NCI-H1436 treated with DMSO at 0.1 percent for 48 hours (cell line): Measurements from ENCODE around the gene NR3C2.
"Not testable (repeated sequence)": the region's sequence is repeated elsewhere in the genome, so short reads cannot be mapped to it uniquely, and the experiment has no call there.

Experiments used
- DNase-seq: peaks from one replicate; lab custom pipeline; 2025; lab: John Stamatoyannopoulos, UW

NR3C2 gene

DNA sequence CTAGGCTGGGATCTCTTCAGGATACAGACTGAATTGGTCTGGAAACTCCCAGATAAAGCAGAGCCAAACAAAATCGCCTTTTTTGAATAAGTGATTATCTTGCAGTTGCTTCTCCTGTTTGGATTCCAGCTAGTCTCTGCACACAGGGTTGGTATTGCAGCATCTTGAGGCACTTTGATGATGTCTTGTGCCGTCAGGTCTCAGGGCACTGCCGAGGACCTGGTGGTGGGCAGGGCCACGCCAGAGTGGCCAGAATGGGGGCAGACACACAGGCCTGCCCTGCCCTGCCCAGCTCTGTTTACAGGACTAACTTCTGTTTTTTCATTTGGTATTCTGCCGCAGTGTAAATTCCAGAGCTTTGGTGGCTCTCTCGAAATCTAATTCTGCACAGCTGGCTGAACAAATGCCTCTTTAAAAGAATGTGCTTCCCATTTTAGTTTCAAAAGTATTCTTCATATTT, 276.1 kb downstream of the NR3C2 start:
- DNase-seq, result no peak

DNA sequence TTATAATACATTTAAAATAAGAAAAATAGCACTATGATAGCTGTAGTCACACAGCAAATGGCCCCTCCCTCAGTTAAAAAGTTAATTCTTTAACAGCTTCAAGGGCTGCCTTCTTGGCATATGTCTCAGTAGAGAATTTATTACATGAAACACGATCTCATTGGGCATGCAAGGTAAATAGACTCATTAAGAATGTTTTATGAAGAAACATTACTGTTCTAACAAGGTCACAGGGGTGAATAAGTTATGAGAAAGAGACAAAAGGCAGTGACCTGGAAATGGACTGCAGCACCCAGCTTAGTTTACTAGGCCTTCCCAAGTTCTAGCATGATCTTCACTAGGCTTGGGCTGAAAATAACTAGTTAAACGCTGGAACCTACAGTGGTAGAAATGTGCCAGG, 277.7 kb downstream of the NR3C2 start:
- DNase-seq, result no peak

DNA sequence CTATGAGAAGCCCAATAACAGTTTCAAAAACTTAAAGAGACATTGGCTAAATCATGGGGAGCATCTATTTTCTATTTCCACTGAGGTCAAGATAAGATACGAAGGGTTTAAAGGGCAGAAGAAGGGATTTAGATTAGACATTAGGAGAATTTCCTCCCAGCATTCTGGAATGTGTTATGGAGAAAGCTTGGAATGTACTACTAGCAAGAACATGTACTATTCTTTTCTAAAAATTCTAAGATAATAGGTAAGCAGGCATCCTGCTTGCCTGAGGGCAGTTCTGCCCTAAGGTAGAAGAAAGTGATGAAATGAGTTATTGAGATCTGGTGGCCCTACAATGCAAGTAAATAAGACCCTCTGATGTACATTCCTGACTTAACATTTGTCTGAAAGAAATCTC, 279.2 kb downstream of the NR3C2 start:
- no peak for DNase-seq

DNA sequence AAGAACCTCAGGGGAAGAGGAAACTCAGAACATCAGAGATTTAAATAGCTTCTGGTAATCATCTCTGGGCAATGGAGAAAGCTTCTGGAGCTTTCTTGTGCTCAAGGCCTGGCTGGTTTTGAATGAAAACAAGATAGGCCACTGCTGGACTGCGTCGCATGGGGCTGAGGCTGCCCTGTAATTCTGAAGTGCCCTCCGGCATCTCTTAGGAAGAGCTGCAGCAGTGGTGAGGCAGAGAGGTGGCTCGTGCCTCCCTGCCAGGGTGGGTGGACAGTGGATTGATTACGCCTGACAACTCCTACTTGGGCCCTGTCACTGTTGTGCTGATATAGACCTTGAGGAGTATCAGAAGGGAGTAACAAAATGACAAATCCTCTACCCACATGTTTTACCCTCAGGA, 279.7 kb downstream of the NR3C2 start:
- DNase-seq, result no peak

DNA sequence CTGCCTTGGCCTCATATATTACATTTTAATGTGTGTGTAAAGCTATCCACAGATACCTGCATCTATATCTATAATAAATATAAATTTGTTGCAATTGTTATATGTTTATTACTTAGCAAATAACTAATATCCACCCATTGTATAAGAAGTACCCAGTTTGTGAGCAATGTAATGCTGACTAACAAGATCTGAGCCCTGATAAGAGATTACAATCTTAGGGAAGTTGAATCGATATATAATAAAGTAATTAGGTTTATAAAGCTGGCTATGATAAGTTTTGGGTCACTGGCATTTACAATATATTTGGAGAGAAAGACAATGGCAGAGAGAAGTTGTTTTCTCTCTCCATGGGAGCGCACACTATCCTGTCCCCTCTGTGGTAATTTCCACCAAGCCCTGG, 280.6 kb downstream of the NR3C2 start:
- DNase-seq, result no peak

DNA sequence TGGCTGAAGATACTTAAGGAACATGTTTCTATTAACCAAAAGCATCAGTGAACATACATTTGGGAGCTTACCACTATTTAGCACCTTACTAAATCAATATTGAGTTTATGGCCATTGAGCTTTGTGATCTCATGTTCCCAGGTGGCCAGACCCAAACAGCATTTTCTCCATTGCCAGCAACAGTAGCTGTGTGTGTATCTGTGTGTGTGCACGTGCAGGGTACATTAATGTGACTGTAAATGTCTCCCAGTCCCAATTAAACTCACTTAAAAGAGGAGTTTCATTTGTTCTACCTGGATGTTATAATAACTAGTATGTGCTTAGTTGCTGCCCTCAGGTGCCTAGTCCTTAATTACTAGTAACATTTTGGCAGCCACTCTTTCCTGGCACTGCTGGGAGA, 282.4 kb downstream of the NR3C2 start:
- DNase-seq, result no peak

DNA sequence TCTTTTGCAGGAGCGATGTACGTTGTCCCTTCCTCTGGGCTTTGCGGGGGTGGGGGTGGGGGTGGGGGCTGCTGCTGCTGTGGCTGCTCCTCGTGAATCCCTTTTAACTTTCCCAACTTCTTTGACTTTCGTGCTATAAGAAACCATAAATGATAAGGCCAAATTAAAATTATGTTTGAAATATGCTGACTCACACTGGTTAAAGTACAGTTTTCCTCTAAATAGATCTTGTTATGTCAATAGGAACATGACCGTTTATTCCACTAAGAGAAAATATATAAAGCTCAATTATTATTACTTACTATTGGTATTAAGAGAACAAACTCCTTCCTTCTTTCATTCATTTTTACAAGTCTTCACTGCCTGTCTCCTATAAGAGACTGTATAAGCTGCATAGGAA, 287.4 kb downstream of the NR3C2 start:
- DNase-seq, result no peak

DNA sequence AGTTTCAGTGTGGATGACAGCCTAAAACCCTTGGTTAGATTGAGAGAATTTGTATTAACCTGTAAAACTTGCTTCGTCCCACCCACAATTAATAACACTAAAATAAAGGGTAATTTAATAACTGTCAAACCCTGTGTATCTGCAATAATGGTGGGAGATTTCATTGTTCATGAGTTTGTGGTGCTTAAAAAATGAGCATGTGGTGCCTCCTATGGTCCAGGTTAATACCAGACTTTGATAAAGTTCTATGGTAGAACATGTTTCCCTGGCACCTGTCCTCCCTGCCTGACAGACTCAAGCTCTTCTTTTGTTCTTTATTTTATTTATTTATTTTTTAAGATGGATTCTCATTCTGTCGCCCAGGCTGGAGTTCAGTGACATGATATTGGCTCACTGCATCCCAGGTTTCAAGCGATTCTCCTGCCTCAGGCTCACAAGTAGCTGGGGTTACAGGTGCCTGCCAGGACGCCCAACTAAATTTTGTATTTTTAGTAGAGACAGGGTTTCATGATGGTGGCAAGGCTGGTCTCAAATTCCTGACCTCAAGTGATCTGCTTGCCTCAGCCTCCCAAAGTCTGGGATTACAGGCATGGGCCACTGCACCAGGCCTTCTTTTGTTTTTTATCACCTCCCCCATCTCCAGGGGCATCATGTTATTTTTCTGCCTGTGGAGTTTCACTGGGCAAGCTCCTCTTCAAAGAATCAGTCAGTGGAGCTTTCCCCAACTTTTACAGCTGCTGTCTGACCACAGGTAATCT, 289.2 kb downstream of the NR3C2 start:
- no peak for DNase-seq

DNA sequence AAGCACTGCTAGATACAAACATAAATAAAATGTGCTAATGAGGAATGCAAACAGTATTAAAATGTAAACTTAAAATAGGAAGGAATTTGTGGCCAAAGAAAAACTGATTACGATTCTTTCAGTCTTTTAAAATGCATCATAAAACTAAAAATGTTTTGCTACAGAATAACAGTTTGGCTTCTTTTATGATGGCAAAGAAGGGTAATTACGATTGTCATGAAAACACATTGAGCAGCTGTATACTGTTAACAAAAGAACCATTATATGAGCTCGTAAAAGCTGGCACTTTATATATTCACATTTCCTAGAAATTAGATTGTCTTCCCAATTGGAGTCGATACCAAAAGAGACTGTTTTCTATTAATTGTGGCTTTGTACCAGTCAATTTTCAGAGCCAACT, 290.4 kb downstream of the NR3C2 start:
- DNase-seq, result no peak

DNA sequence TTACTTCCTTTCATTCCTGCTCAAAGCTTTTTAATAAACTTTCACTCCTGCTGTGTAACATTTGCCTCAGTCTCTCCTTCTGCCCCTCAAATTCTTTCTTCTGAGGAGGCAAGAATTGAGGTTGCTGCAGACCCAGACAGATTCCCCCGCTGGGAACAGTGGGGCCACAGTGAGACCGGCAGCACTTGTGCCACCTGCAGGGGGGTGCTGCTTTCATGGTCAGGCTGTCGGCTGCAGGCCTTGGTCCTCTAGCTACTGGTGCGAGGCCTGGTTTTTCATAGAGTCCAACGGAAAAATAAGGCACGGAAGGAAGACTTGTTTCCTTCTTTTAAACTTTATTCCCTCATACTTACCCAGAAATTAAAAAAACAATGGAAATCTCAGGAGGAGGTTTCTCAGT, 296.7 kb downstream of the NR3C2 start:
- DNase-seq, result no peak

DNA sequence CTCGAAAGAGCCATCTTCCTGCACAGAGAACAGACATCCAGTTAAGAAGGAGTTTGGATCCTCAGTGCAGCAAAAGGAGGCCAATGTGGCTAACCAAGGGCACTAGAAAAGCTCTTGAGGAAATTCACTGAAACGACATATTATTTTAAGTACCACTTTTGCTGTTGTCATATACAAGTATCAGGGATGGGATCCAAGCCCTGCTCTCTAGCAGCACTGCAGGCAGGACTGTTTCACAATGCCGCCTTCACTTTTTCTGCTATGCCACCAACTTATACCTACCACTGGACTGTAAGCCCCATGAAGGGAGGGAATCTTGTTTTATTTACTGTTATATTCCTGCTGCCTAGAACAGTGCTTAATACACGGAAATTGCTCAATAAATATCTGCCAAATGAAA, 299.0 kb downstream of the NR3C2 start:
- DNase-seq, result no peak

DNA sequence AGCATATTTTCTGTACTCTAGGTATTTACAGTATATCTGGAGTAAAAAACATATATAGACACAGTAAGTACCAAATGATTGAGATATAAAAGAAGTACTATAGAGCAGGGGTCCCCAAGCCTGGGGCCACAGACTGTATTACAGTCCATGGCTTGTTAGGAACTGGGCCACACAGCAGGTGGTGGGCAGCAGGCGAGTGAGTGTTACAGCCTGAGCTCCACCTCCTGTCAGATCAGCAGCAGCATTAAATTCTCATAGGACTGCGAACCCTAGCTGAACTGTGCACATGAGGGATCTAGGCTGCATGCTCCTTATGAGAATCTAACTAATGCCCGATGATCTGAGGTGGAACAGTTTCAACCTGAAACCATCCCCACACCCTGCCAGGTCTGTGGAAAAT, 300.7 kb downstream of the NR3C2 start:
- DNase-seq, result no peak

DNA sequence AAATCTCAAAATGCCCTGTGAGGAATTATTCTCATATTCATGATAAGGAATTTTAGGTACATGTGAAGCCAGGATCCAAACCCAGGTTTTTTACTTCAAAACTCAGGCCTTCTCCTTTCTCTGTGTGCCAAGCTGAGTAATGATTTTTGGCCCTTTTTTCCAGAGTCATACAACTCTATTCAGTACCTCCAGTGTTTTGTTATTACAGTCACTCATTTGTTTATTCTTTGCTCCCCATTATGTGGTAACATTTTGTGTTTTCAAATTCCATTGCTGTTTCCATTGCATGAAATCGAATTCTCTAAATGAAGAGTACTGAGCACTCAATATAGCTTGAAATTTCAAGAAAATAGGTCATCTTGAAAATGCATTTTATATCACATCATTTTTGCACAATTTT, 315.4 kb downstream of the NR3C2 start:
- DNase-seq, result no peak

DNA sequence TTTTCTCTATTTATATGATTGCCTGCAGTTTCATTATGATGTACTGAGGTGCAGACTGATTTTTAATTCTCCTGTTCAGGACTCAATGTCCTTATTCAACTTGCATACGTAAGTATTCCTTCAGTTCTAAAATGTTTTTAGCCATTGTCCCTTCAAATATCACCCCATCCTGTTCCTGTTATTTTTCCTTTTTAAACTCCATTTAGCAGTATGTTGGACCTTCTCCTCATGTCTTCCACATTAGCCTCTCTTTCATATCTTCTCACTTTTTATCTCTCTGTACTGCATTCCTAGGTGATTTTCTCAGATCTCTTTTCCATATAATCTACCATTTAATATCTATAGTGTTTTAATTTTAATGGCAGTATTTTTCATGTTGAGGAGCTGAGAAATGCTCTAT, 317.7 kb downstream of the NR3C2 start:
- DNase-seq, result no peak

DNA sequence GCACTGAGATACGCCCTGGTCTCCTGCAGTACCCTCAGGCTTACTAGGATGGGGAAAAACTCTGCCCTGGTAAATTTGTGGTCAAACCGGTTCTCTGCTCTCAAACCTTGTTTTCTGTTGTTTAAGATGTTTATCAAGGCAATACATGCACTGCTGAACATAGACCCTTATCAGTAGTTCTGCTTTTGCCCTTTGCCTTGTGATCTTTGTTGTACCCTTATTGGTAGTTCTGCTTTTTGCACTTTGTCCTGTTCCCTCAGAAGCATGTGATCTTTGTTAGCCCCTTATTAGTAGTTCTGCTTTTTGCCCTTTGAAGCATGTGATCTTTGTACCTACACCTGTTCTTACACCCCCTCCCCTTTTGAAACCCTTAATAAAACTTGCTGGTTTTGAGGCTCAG, 319.1 kb downstream of the NR3C2 start:
- DNase-seq, result not testable (repeated sequence)

DNA sequence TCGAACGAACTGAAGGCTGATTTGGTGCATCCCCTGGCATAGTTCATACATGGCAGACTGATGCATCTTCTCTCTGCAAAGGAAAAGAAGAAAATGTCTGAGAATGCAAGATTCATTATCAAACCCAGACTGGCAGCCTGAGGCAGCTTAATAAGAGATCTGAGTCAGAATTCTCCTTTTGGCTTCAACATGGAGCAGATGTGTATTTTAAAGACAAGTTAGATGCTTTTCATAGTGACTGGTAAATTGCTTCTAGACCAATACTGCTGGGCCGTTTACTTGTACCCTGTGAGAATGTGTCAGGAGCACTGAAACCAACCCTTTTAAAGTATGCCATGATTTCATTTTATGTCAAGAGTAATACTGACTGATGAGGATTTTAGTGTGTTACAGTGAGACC, 322.0 kb downstream of the NR3C2 start:
- no peak for DNase-seq

DNA sequence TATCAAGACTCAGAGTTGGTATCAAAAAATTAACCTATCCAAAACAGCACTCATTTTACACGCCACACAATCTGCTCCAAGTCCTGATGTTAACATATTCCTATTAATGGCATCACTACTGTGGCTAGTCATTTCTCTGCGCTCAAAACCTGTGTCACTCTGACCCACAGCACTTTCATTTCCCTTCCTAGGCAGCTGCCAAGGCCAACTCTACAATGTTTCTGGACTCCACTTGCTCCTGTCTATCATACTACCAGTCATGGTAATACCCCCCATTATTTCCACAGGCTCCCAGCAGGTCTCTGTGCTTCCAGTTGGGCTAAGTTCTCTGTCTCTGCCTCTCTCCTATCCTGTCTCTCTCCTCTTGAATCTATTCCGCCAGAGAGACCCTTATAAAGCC, 323.6 kb downstream of the NR3C2 start:
- DNase-seq, result no peak

DNA sequence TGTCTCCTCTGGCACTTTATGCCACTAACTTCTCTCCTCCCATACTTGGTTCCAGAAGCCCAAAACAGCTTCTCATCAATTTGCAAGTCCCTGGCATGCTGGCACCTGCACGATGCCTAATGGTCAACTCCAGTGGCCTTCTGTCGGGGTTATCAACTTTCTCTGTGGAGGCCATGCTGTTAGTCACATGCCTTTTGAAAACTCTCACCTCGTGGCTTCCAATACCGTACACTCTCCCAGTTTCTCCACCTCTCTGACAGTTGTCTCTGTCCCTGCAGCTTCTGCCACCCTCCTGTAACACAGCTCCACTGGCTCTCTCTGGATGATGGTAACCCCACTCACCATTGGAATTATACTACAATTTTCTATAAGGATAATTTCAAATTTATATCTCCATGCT, 324.0 kb downstream of the NR3C2 start:
- no peak for DNase-seq

DNA sequence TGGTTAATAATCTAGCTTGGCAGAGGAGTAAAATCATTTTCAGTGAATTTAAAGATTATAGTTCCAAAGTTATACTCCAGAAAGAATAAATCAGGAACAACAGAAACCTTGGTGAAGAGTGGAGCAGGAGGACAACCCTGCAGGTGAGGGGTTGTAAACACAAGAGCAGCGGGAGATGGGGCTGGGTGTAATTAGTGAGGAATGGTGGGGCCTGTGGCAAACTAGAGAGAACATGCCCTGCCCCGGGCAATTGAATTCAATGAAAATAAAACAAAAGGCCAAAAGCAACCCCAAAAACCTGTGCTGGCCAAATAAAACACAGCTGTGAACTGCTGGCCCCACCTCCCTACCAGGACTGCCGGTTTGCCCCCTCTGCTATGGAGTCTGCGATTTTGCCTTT, 325.2 kb downstream of the NR3C2 start:
- DNase-seq, result no peak

DNA sequence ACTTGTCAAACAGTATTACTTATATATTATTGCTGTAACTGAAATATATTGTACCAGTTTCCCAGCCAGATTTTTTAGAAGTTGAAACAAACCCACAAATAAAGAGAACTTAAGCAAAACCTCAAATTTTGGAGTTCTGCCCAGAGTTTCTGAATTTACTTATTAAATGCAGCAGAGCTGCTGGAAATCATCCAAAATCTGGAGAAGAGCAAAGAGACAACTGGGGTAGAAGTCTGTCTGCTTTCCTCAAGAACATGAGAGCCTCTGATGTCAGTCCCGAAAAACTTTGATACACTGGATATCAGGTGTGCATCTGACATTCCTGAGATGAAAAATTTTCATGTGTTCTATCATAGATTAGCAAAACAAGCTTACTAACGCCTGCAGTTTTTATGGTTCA, 325.9 kb downstream of the NR3C2 start:
- DNase-seq, result no peak

DNA sequence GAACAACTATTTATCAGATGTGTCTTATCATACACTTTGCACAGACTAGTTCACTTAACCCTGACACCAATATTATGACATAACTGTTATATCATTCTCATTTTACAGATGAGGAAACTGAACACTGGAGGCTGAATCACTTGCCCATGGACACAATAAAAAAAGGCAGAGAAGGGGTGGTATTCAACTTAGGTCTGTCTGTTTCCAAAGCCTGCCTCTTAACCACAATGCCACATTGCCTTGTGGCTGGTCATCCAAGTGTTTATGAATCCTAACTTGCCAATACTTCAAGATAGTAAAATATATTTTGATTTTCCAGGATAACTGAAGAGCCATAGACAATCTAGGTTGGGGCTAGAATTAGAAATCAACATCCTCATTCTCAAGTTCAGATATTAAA, 327.8 kb downstream of the NR3C2 start:
- no peak for DNase-seq

DNA sequence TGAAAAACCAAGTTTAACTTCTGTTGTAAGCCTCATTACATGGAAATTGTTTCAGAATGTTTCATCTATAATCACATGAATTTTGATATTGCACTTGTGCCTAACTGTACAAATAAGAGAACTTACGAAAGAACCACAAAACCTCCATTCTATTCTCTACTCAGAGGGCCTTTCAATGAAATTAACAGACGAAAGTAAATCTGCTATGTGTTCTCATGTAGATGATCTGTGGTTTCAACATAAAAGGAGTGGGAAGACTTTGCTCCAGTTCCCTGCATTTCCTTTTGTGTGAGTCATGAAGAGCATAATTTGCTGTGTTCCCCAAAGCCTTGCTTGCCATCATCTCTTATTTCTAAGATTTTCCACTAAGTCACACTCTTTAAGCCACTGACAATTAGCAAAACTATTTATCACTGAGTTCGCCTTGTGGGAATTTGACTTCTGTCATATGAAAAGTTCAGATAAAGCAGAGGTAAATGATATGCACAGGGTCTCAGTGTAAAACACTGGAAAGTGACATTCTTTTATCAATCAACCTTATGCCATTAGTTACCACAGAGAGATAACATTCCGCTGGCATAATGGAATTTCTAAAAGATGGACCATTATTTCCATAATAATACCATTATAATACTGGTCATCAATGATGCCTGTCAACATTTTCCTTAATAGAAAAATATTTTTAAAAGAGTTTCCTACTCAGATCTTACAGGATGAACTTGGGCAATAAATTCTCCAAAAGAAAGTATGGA, 329.8 kb downstream of the NR3C2 start:
- no peak for DNase-seq

DNA sequence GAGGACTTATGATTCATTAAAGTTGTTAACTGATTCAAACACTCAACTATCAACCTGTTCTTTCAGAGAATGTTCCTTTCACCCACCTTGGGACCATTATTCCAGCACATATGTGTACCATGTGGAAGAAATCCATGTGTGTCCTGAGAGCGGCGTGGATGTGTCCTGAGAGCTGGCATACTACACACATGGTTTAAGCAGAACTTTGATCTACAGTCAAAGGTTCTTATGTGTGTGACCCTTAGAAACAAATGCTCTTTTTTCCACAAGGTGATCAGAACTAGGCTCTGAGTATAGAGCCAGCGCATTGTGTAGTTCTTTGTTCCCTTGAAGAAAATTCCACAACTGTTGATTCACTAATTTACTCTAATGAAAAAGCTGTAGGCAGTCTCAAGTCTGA, 332.0 kb downstream of the NR3C2 start:
- no peak for DNase-seq

DNA sequence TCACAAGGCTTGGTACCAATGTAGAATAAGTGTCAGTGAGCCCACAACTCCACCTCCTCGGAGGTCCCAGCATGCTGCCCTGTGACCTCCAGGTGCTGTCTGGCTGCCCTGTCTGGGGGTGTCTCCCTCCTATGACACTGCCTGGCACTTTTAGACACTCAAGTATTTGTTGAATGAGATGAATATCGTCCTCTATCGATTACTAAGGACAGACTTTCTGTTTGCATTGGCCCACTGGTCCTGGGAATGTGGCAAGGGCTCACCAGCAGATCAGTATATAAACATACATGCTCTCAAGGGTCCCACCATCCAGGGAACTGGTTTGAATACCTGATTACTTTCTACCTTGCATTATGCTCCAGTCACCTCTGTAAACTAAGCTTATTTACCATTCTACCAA, 333.0 kb downstream of the NR3C2 start:
- DNase-seq, result no peak
